NCI-H187 treated with DMSO at 0.1 percent for 48 hours (cell line): Measurements from ENCODE around the gene SRGAP3.

Experiments used
- DNase-seq: peaks from one replicate; lab custom pipeline; 2025; lab: John Stamatoyannopoulos, UW

Gene SRGAP3

GRCh38 chr3:9253327-9253726, 3.9 kb upstream of the SRGAP3 start:
- DNase-seq = no peak

GRCh38 chr3:9251055-9251786, 1.8 kb upstream of the SRGAP3 start:
- no peak for DNase-seq

GRCh38 chr3:9250236-9250635, 790 bp upstream of the SRGAP3 start:
- no peak for DNase-seq

- no peak for DNase-seq
Measured at GRCh38 chr3:9248522-9249271, 749 bp downstream of the SRGAP3 start.

- DNase-seq = no peak
Measured at GRCh38 chr3:9247941-9248521, 1.4 kb downstream of the SRGAP3 start.

- no peak for DNase-seq
Measured at GRCh38 chr3:9247361-9247940, 2.0 kb downstream of the SRGAP3 start.

GRCh38 chr3:9246189-9246588, 3.3 kb downstream of the SRGAP3 start:
- no peak for DNase-seq

GRCh38 chr3:9244495-9245183, 4.8 kb downstream of the SRGAP3 start:
- no peak for DNase-seq

- no peak for DNase-seq
Measured at GRCh38 chr3:9241956-9242355, 7.5 kb downstream of the SRGAP3 start.

GRCh38 chr3:9239680-9240079, 9.8 kb downstream of the SRGAP3 start:
- no peak for DNase-seq

GRCh38 chr3:9238721-9239295, 10.6 kb downstream of the SRGAP3 start:
- DNase-seq = no peak

GRCh38 chr3:9238276-9238675, 11.2 kb downstream of the SRGAP3 start:
- no peak for DNase-seq

GRCh38 chr3:9233814-9234600, 15.4 kb downstream of the SRGAP3 start:
- no peak for DNase-seq

- DNase-seq = no peak
Measured at GRCh38 chr3:9233101-9233500, 16.3 kb downstream of the SRGAP3 start.

- DNase-seq = no peak
Measured at GRCh38 chr3:9231937-9232336, 17.5 kb downstream of the SRGAP3 start.

- no peak for DNase-seq
Measured at GRCh38 chr3:9231471-9231870, 18.0 kb downstream of the SRGAP3 start.

- no peak for DNase-seq
Measured at GRCh38 chr3:9231006-9231405, 18.4 kb downstream of the SRGAP3 start.

GRCh38 chr3:9230596-9230995, 18.9 kb downstream of the SRGAP3 start:
- DNase-seq = no peak

- no peak for DNase-seq
Measured at GRCh38 chr3:9229879-9230278, 19.6 kb downstream of the SRGAP3 start.

GRCh38 chr3:9229325-9229724, 20.1 kb downstream of the SRGAP3 start:
- DNase-seq = no peak

GRCh38 chr3:9226326-9226725, 23.1 kb downstream of the SRGAP3 start:
- no peak for DNase-seq
